PC-9 (cell line): ENCODE data around the gene FEN1. TPM values are rescaled to one million over a fixed set of nuclear protein-coding genes. Genes with fewer than 3 reads are reported as not detected.

Source experiments
- BruUV-seq: library from RNA; stranded (reverse); fragments of 400-500 nt; replicated peaks from 2 replicates; lab custom pipeline; 2021; lab: Mats Ljungman, UMichigan
- CTCF ChIA-PET: fragments of 300-600 bp; sonication (Branson Sonifier 250); formaldehyde crosslinking; loops from one replicate; lab custom pipeline; 2022; ENCODE audit warnings: antibody characterized with exemption; lab: Charles Lee
- POLR2A ChIA-PET: fragments of 300-600 bp; sonication (Branson Sonifier 250); formaldehyde crosslinking; loops from one replicate; lab custom pipeline; 2022; ENCODE audit warnings: antibody characterized with exemption; ENCODE audit not compliant: unreplicated experiment; lab: Charles Lee
- DNase-seq, 2 experiments: peaks; one replicate each; pipeline versions ENCODE4 v3.0.0 to v3.0.0-alpha.2; 2015 to 2022; ENCODE audit warnings: mixed read lengths in 1 of 2
- H2AFZ ChIP-seq: fragments of 200-600 bp; sonication (generic); 2 replicates; pipeline ENCODE4 v1.8.1; 2017; ENCODE audit warnings: antibody characterized with exemption
- H3F3A ChIP-seq: fragments of 200-600 bp; sonication (generic); 2 replicates; pipeline ENCODE4 v1.8.1; 2017; ENCODE audit warnings: antibody characterized with exemption, mild to moderate bottlenecking, low read depth; ENCODE audit not compliant: insufficient read depth
- H3K27ac ChIP-seq: fragments of 200-600 bp; sonication (generic); 2 replicates; pipeline ENCODE4 v1.6.1; 2016; ENCODE audit warnings: mixed run types
- H3K27me3 ChIP-seq: fragments of 200-600 bp; sonication (generic); 2 replicates; pipeline ENCODE4 v1.6.1; 2016; ENCODE audit warnings: low read depth, mixed run types; ENCODE audit not compliant: insufficient read depth
- H3K36me3 ChIP-seq: fragments of 200-600 bp; sonication (generic); 2 replicates; pipeline ENCODE4 v1.6.1; 2016; ENCODE audit warnings: low read depth, mixed run types
- H3K4me1 ChIP-seq: fragments of 200-600 bp; sonication (generic); replicated peaks from 2 replicates; pipeline ENCODE4 v1.6.1; 2016; ENCODE audit warnings: mixed run types; ENCODE audit not compliant: insufficient read depth
- H3K4me2 ChIP-seq: fragments of 200-600 bp; sonication (generic); 2 replicates; pipeline ENCODE4 v1.6.1; 2017; ENCODE audit warnings: mixed run types
- H3K4me3 ChIP-seq: fragments of 200-600 bp; sonication (generic); 2 replicates; pipeline ENCODE4 v1.6.1; 2016; ENCODE audit warnings: mixed run types
- H3K79me2 ChIP-seq: fragments of 200-600 bp; sonication (generic); 2 replicates; pipeline ENCODE4 v1.6.1; 2017; ENCODE audit warnings: low read depth, mixed run types
- H3K9me2 ChIP-seq: fragments of 200-600 bp; sonication (generic); 2 replicates; pipeline ENCODE4 v1.8.1; 2017; ENCODE audit warnings: mild to moderate bottlenecking; ENCODE audit not compliant: insufficient read depth
- H3K9me3 ChIP-seq: fragments of 200-600 bp; sonication (generic); 2 replicates; pipeline ENCODE4 v1.8.1; 2016; ENCODE audit warnings: low read depth; ENCODE audit not compliant: insufficient read depth
- H4K20me1 ChIP-seq: fragments of 200-600 bp; sonication (generic); 2 replicates; pipeline ENCODE4 v1.8.1; 2017; ENCODE audit not compliant: insufficient read depth
- CTCF ChIP-seq: fragments of 200-600 bp; sonication (generic); conservative IDR thresholded peaks from 2 replicates; pipeline ENCODE4 v1.6.1; 2017; ENCODE audit warnings: mixed run types, antibody characterized with exemption, mild to moderate bottlenecking, moderate library complexity
- EZH2 ChIP-seq: fragments of 200-600 bp; sonication (generic); IDR thresholded peaks from 2 replicates; pipeline ENCODE4 v1.8.0; 2017; ENCODE audit warnings: antibody characterized with exemption, low read depth
- intact Hi-C: fragments of 100-400 bp; cut with micrococcal nuclease; formaldehyde crosslinking; loops from one replicate; pipeline ENCODE4 v1.10.0; 2022; ENCODE audit not compliant: unreplicated experiment
- total RNA-seq: library from RNA; stranded (reverse); gene quantifications from 2 replicates; pipeline ENCODE4 v1.2.3, GENCODE V29; 2021

Gene FEN1
- total RNA-seq, 1 experiment from 2014 or later = 60.9 TPM

GRCh38 chr11:61744181-61744580 lies 48.5 kb upstream of the FEN1 start:
- H4K20me1 ChIP-seq = no peaks in the 10 kb centered on the region
- no peaks in the 10 kb centered on the region for H3K79me2 ChIP-seq
- no peak overlapping the region for H3K27ac ChIP-seq
- BruUV-seq = no TSS peak
- H2AFZ ChIP-seq = no peak overlapping the region
- CTCF ChIA-PET = interaction anchor here (0.5 kb wide), 1 partner anchor 255 kb away, joined by 3 read pairs; no protein-coding TSS in a partner anchor
- no peaks in the 10 kb centered on the region for H3K9me3 ChIP-seq
- peaks cover 16% of the 10 kb centered on the region; the same call in 1 of the 2 replicates for H3F3A ChIP-seq
- H3K9me2 ChIP-seq = no peaks in the 10 kb centered on the region
- intact Hi-C loops = no loop called here
- no peak for DNase-seq
- H3K36me3 ChIP-seq = no peaks in the 10 kb centered on the region
- H3K4me3 ChIP-seq = no peak overlapping the region
- H3K4me1 ChIP-seq = peaks cover 31% of the 10 kb centered on the region
- TF ChIP-seq CTCF = no peak
- no peak for TF ChIP-seq EZH2
- H3K4me2 ChIP-seq = no peak overlapping the region
- H3K27me3 ChIP-seq = no peaks in the 10 kb centered on the region
- POLR2A ChIA-PET = no interaction called here

- no peak for DNase-seq
- intact Hi-C loops = loop anchor here (5.0 kb wide), 2 partner anchors 48 to 363 kb away; partner anchors contain the start of genes FEN1 and TMEM258
- peaks cover 16% of the 10 kb centered on the region; the same call in 1 of the 2 replicates for H3F3A ChIP-seq
- POLR2A ChIA-PET = no interaction called here
- no peak for TF ChIP-seq EZH2
- H3K4me1 ChIP-seq = peaks cover 30% of the 10 kb centered on the region
- no peaks in the 10 kb centered on the region for H3K27me3 ChIP-seq
- H4K20me1 ChIP-seq = no peaks in the 10 kb centered on the region
- CTCF ChIA-PET = no interaction called here
- no peak overlapping the region for H3K4me2 ChIP-seq
- no peaks in the 10 kb centered on the region for H3K9me3 ChIP-seq
- BruUV-seq = no TSS peak
- H3K27ac ChIP-seq = no peak overlapping the region
- H3K79me2 ChIP-seq = no peaks in the 10 kb centered on the region
- H3K4me3 ChIP-seq = no peak overlapping the region
- no peak overlapping the region for H2AFZ ChIP-seq
- no peaks in the 10 kb centered on the region for H3K9me2 ChIP-seq
- no peaks in the 10 kb centered on the region for H3K36me3 ChIP-seq
Observed at GRCh38 chr11:61744609-61745156, 48.0 kb upstream of the FEN1 start.

- Histone ChIP-seq H3K4me3 (no peak overlapping the region), H2AFZ (no peak overlapping the region), H4K20me1 (no peaks in the 10 kb centered on the region), H3K4me2 (no peak overlapping the region), H3K27me3 (no peaks in the 10 kb centered on the region), H3K27ac (no peak overlapping the region), H3K9me2 (no peaks in the 10 kb centered on the region), H3K79me2 (no peaks in the 10 kb centered on the region), H3K4me1 (peaks cover 25% of the 10 kb centered on the region), H3K36me3 (no peaks in the 10 kb centered on the region), H3K9me3 (no peaks in the 10 kb centered on the region), H3F3A (peaks cover 16% of the 10 kb centered on the region; the same call in 1 of the 2 replicates)
- no peak for DNase-seq
- intact Hi-C loops = loop anchor here (5.0 kb wide), 2 partner anchors 46 to 361 kb away; partner anchors contain the start of genes FEN1 and TMEM258
- POLR2A ChIA-PET = no interaction called here
- TF ChIP-seq EZH2 (no peak), CTCF (no peak)
- CTCF ChIA-PET = interaction anchor here (0.6 to 1.5 kb wide), 2 partner anchors 42 to 79 kb away, joined by 3 to 7 read pairs; no protein-coding TSS in a partner anchor
- no TSS peak for BruUV-seq
Observed at GRCh38 chr11:61745781-61746441, 46.8 kb upstream of the FEN1 start.
